ENCODE results near the gene DIP2C.
"Not testable (repeated sequence)": the region's sequence is repeated elsewhere in the genome, so short reads cannot be mapped to it uniquely, and the experiment has no call there.

GRCh38 chr10:647019-647418, 42.4 kb downstream of the DIP2C start:
- TF ChIP-seq, protein P1, sequence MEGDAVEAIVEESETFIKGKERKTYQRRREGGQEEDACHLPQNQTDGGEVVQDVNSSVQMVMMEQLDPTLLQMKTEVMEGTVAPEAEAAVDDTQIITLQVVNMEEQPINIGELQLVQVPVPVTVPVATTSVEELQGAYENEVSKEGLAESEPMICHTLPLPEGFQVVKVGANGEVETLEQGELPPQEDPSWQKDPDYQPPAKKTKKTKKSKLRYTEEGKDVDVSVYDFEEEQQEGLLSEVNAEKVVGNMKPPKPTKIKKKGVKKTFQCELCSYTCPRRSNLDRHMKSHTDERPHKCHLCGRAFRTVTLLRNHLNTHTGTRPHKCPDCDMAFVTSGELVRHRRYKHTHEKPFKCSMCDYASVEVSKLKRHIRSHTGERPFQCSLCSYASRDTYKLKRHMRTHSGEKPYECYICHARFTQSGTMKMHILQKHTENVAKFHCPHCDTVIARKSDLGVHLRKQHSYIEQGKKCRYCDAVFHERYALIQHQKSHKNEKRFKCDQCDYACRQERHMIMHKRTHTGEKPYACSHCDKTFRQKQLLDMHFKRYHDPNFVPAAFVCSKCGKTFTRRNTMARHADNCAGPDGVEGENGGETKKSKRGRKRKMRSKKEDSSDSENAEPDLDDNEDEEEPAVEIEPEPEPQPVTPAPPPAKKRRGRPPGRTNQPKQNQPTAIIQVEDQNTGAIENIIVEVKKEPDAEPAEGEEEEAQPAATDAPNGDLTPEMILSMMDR (IDR thresholded peaks at IDR 0.05; ENCODE audit: borderline replicate concordance, extremely low read depth, low read length, poor library complexity, severe bottlenecking) = not testable (repeated sequence)
- TF ChIP-seq EZH2 (IDR thresholded peaks at IDR 0.05; ENCODE audit: borderline replicate concordance, low read depth, low read length, severe bottlenecking) = not testable (repeated sequence)

Measured in DND-41 (cell line).